Stomach (tissue), 9 donors: ENCODE results near the gene FGF18. TPM values are rescaled to one million over a fixed set of nuclear protein-coding genes. Genes with fewer than 3 reads are reported as not detected.

Experiments
- DNase-seq, 2 donors: peaks; one replicate each; pipeline versions ENCODE4 v3.0.0 to v3.0.0-alpha.2; 2013 to 2019
- H3K27ac ChIP-seq, 5 donors: fragments of 200-600 bp in 4 of 5; sonication (generic) in 4 of 5; one replicate each; pipeline ENCODE4 v1.5.1; 2013 to 2019; ENCODE audit warnings: mild to moderate bottlenecking in 1 of 5, moderate library complexity in 1 of 5
- H3K27me3 ChIP-seq, 3 donors: fragments of 200-600 bp; sonication (generic); one replicate each; pipeline ENCODE4 v1.5.1; 2017 to 2019; ENCODE audit warnings: mixed run types in 1 of 3
- H3K36me3 ChIP-seq, 4 donors: fragments of 200-600 bp; sonication (generic); 1 replicate in 3 of 4; 2 replicates in 1 of 4; pipeline ENCODE4 v1.5.1; 2016 to 2019
- H3K4me1 ChIP-seq, 4 donors: fragments of 200-600 bp; sonication (generic); one replicate each; pipeline ENCODE4 v1.5.1; 2016 to 2019
- H3K4me3 ChIP-seq, 4 donors: fragments of 200-600 bp; sonication (generic) in 3 of 4; one replicate each; pipeline ENCODE4 v1.5.1; 2016 to 2019; ENCODE audit warnings: mild to moderate bottlenecking in 1 of 4
- H3K9me3 ChIP-seq, 4 donors: fragments of 200-600 bp; sonication (generic); one replicate each; pipeline ENCODE4 v1.5.1; 2016 to 2019
- CTCF ChIP-seq, 7 experiments: fragments of 450-650 bp in 4 of 7; fragments of 200-600 bp in 3 of 7; sonication (generic) in 3 of 7; IDR thresholded peaks; one replicate each; pipeline ENCODE4 v1.5.1; 2016 to 2019; ENCODE audit warnings: antibody characterized with exemption in 7 of 7, control low read depth in 2 of 7, mild to moderate bottlenecking in 1 of 7
- EP300 ChIP-seq: sonication (generic); formaldehyde crosslinking; IDR thresholded peaks from one replicate; pipeline ENCODE4 v1.6.1; 2017; ENCODE audit warnings: antibody characterized with exemption
- POLR2A ChIP-seq, 4 donors: fragments of 450-650 bp; IDR thresholded peaks; one replicate each; pipeline ENCODE4 v1.6.1; 2016; ENCODE audit warnings: antibody characterized with exemption in 4 of 4, control low read depth in 2 of 4, mild to moderate bottlenecking in 1 of 4, moderate library complexity in 1 of 4
- POLR2AphosphoS5 ChIP-seq, 3 donors: sonication (generic); formaldehyde crosslinking; IDR thresholded peaks; one replicate each; pipeline ENCODE4 v1.6.1; 2016; ENCODE audit warnings: antibody characterized with exemption in 3 of 3
- WGBS, 5 donors: extraction: QIAGEN DNeasy Blood & Tissue Kit in 3 of 5; methylation state at CpG; one replicate each; pipeline versions ENCODE4 v1.1.5 to v1.1.7; 2013 to 2018; 5-methylcytosine and 5-hydroxymethylcytosine counted together
- intact Hi-C: fragments of 100-400 bp; cut with DNase I; formaldehyde crosslinking; loops from one replicate; pipeline ENCODE4 v1.15.1; 2023; ENCODE audit warnings: low total_unique reads
- polyA plus RNA-seq, 3 donors: library from polyadenylated mRNA; stranded (reverse); fragments of 200-250 nt; gene quantifications; one replicate each; pipeline ENCODE4 v1.2.3, GENCODE V29; 2013
- total RNA-seq, 5 donors: library from RNA; depleted of rRNA; stranded (reverse); fragments of >200 nt; gene quantifications; one replicate each; pipeline versions ENCODE4 v1.1.0 to v1.2.3, GENCODE V29; 2014 to 2016
- donor health status: healthy with polysubstance abuse.
- donor health status: Bipolar disorder and iron deficiency.
- donor health status: healthy.

FGF18 gene
- total and polyA plus RNA-seq, 8 donors: 0.37 to 7.1 (median 0.46) TPM; not detected in 3

- intact Hi-C loops: no loop called here
- 83 to 92% (median 84%) methylated on average over 10 of the region's 10 CpGs for WGBS, 5 donors
- no peak for DNase-seq
Observed at GRCh38 chr5:171492781-171493180, 73.3 kb downstream of the FGF18 start.

GRCh38 chr5:171493646-171494393 is 74.4 kb downstream of the FGF18 start:
- Histone ChIP-seq H3K4me3 (no peak overlapping the region), H3K4me1 (peaks cover 11 to 22% (median 18%) of the 10 kb centered on the region in 4 donors), H3K36me3 (no peaks in the 10 kb centered on the region), H3K27ac (peak overlapping the region in 4 of 5 donors; percentile 42 to 85 (median 72)), H3K27me3 (peaks cover 0 to 2% (median 0%) of the 10 kb centered on the region in 3 donors), H3K9me3 (no peaks in the 10 kb centered on the region)
- TF ChIP-seq POLR2A (IDR thresholded peaks at IDR 0.05) (no peak), CTCF (IDR thresholded peaks at IDR 0.05) (no peak), EP300 (no peak), POLR2AphosphoS5 (IDR thresholded peaks at IDR 0.05) (no peak)
- intact Hi-C loops: no loop called here
- no peak for DNase-seq
- WGBS, 5 donors: 81 to 87% (median 86%) methylated on average over 12 to 14 of the region's 14 CpGs

More at GRCh38 chr5:171492781-171493180, 73.3 kb downstream of the FGF18 start:
- no peak overlapping the region for H3K4me3 ChIP-seq
- no peaks in the 10 kb centered on the region for H3K9me3 ChIP-seq
- H3K36me3 ChIP-seq: no peaks in the 10 kb centered on the region
- peaks cover 11 to 22% (median 18%) of the 10 kb centered on the region in 4 donors for H3K4me1 ChIP-seq
- TF ChIP-seq CTCF (IDR thresholded peaks at IDR 0.05): no peak
- TF ChIP-seq POLR2A (IDR thresholded peaks at IDR 0.05): no peak
- no peak for TF ChIP-seq POLR2AphosphoS5 (IDR thresholded peaks at IDR 0.05)
- TF ChIP-seq EP300: no peak
- H3K27me3 ChIP-seq: peaks cover 0 to 5% (median 0%) of the 10 kb centered on the region in 3 donors
- no peak overlapping the region for H3K27ac ChIP-seq

- Histone ChIP-seq H3K4me3 (peak overlapping the region in 2 of 4 donors; percentile 2 to 9), H3K36me3 (no peaks in the 10 kb centered on the region), H3K9me3 (no peaks in the 10 kb centered on the region), H3K27ac (peak overlapping the region in 4 of 5 donors; percentile 42 to 85 (median 72)), H3K27me3 (no peaks in the 10 kb centered on the region), H3K4me1 (peaks cover 11 to 22% (median 18%) of the 10 kb centered on the region in 4 donors)
- peak in 1 of 2 donors; percentile 86 for DNase-seq
- intact Hi-C loops: no loop called here
- TF ChIP-seq POLR2AphosphoS5 (IDR thresholded peaks at IDR 0.05) (peak in 1 of 3 donors; percentile 3), CTCF (IDR thresholded peaks at IDR 0.05) (no peak)
- WGBS, 5 donors: 12 to 28% (median 24%) methylated on average over 14 to 17 of the region's 17 CpGs
Observed at GRCh38 chr5:171494452-171495121, 75.1 kb downstream of the FGF18 start.

- H3K9me3 ChIP-seq: no peaks in the 10 kb centered on the region
- no peaks in the 10 kb centered on the region for H3K36me3 ChIP-seq
- peaks cover 11 to 22% (median 18%) of the 10 kb centered on the region in 4 donors for H3K4me1 ChIP-seq
- intact Hi-C loops: no loop called here
- peak overlapping the region in 1 of 4 donors; percentile 2 for H3K4me3 ChIP-seq
- H3K27me3 ChIP-seq: no peaks in the 10 kb centered on the region
- WGBS, 5 donors: 53 to 73% (median 64%) methylated on average over 5 of the region's 5 CpGs
- peak in 1 of 2 donors; percentile 37 for DNase-seq
- TF ChIP-seq CTCF (IDR thresholded peaks at IDR 0.05) (no peak), POLR2A (IDR thresholded peaks at IDR 0.05) (no peak), POLR2AphosphoS5 (IDR thresholded peaks at IDR 0.05) (no peak), EP300 (no peak)
- H3K27ac ChIP-seq: peak overlapping the region in 4 of 5 donors; percentile 42 to 85 (median 72)
Observed at GRCh38 chr5:171495122-171495700, 75.8 kb downstream of the FGF18 start.
